ENCODE data around the gene GLRX5.

The GLRX5 gene

DNA sequence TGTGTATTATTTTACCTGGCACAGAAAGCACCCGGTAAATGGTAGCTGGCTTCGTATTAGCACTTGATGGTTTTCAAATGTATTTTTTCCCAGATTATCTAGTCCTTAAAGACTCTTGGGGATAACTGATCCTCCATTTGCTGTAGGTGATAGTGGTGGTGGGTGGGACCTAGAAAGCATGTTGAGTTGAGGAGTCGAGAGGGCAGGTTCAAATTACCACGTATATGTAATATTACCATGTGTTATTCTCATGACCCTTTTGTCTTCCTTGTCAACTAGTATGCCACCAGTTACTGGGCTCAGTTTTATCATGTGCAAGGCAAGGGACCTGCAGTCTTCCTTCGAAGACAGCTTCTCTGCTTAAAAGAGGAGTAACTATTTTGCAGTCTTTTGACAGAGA, 1.8 kb downstream of the GLRX5 start:
- DNase-seq, result no peak

DNA sequence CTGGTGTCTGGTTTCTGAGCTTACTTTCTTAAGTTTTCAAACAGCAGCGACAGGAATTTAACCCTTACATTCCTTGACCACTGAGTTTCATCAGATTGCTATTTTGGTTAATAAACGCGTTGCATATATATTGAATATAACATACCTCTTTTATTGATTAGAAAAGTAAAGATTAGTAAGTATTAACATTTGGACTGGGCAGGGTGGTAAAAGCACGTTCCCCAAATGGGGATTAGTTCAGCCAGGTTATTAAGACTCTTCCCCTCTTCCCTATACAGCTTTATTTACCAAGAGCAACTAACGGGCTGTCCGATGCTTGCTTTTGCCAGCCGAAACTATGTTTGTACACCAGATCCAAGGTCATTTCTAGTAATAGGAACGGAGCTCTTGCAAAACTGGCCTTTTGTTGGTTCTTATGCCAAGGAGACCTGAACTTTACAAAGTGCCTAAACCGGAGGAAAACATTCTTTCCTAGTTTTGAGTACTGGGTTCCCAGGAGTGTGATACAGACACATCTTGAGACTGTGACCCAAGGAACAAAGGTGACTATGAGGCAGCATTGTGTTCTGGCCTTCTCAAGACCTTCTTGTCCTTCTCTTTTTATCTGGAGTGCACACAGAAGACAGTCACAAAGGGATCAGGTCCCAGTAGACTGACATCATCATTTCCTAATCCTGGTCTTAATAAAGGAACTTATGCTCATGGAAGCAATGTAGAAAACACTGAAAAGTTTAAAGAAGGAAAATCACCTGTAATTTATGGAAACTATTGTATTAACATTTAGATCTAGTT, 2.6 kb downstream of the GLRX5 start:
- no peak for DNase-seq

GRCh38 chr14:95538801-95539509, 4.1 kb downstream of the GLRX5 start:
- no peak for DNase-seq

- DNase-seq, result no peak
Observed at GRCh38 chr14:95540236-95540855, 5.5 kb downstream of the GLRX5 start.

DNA sequence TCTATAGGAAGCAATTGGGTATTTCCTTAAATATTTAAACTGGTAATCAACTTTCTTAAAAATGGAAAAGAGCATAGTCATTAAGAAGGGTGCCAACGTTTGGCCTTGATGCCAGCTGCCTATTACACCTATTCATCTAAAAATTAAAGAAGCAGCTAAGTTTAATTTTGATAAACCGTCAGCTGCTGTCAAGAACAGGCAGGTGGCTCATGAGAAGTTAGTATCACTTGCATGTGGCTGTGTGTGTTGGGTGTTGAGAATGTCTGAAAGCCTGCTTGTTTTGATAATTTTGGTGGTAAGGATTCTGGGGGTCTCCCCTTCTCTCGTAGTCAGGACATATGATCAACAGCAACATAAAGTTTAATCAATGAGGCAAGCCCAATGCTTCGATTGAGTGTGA, 6.5 kb downstream of the GLRX5 start:
- DNase-seq, result no peak

- DNase-seq, result no peak
Observed at GRCh38 chr14:95541932-95542930, 7.4 kb downstream of the GLRX5 start.

DNA sequence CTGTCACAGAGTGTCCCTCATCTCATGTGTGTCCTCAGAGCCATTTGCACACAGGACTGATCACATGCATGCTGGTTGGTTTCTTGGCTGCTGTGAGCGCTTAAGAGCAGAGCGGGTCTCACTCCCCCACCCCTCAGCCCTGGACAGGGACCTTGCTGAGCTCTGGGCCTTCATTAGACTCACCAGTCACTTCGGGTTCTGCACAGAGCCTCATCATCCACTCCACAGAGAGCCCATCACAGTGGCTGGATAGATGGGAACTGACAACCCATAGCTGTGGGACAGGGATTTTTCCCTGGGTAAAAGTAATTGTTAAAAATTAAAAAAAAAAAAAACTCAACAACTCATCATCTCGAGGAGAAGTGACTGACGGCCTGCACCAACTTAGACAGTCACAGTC, 8.2 kb downstream of the GLRX5 start:
- no peak for DNase-seq

- DNase-seq, result no peak
Observed at GRCh38 chr14:95544588-95544987, 9.7 kb downstream of the GLRX5 start.

DNA sequence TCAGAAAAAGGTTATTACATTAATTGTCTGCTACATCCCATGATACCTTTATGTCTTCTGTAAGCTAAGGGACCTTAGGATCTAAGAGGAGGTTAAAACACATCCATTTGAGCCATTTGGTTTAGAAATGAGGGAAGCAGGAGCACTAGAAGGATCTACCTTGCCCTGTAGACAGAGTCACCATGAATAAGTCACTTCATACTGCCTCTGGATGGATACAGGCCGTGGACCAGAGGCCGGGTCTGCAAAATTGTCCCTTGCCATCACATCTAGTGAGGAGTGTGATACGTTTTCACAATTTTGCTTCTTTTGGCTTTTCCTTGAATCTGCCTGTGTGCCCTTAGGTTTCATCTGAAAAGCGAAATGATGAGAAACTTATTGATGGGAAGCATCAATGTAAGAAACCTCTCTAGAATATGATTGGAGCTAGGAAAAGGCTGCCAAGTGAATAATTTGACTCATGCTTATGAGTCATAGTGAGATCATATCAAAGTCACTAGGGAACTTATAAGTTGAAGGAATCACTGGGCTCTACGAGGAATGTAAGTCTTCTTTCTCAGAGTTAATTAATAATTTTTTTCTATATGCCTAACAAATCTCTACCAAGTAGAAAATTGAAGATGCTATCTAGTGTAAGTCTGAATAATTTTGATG, 10.8 kb downstream of the GLRX5 start:
- DNase-seq, result no peak

- no peak for DNase-seq
Observed at GRCh38 chr14:95547272-95547625, 12.4 kb downstream of the GLRX5 start.

GRCh38 chr14:95547626-95548327, 12.9 kb downstream of the GLRX5 start:
- no peak for DNase-seq

DNA sequence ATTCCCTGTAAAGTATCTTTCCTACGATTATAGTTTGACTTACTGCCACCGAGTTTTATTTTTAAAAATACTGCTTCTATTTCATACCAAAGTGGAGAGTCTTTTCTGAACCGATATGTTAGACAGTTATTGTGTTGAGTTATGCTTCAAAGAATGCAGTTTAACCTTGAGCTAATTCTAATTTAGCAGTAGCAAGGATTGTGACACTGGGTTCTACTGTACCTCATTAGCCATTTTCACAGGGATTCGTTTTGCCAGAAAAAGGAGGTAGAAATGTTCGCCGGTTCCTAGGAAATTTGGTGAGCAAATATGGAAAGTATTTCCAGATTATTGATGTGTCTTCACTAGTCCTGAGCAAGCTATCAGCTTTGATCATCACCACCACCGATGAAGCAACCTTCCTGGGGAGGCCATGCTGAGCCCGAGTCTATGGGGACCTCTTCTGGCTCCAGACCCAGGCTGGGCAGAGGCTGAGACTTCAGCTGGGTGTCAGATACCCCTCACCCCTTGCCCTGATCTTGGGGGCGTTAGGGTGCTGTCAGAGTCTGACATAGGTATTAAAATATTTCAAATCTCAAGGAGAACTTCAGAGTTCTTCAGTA, 13.6 kb downstream of the GLRX5 start:
- DNase-seq, result no peak

DNA sequence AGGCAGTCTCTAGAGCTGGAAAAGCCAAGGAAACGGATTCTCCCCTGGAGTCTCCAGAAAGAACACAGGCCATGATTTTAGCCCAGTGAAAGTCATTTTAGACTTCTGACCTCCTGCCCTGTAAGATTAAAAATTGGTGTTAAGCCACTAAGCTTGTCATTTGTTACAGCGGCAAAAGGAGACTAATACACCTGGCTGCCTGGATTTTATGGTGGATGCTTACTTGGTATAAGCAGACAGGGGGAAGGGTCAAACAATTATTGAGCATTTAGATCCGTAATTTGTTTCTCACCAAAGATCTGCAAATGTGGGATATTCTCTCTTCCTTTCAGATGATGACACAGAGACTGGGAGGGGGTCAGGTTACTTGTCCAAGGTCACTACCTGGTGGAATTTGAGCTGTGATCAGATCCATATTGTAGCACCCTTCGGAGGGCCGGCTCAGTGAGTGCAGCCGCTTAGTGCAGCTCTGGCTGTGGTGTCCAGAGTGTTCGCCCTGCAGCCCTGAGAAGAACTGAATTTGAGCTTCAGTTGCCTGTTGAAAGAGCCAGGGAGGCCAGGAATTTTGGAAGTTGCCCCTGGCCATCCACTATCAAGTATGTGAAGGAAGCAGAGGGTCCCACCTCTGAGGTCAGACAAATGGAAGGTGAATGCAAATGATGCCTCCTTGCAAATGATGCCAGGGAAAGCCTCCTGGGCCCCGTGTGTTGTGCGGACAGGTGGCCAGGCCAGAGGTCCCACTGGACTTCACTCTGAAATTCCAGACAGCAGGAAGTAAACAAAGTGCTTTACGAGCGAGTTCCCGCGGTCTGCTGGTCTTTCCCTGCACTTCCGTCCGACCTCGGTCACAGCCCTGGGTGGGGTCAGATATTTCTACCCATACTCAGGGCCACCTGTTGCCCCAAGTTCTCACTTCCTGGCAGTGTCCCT, 15.1 kb downstream of the GLRX5 start:
- no peak for DNase-seq

DNA sequence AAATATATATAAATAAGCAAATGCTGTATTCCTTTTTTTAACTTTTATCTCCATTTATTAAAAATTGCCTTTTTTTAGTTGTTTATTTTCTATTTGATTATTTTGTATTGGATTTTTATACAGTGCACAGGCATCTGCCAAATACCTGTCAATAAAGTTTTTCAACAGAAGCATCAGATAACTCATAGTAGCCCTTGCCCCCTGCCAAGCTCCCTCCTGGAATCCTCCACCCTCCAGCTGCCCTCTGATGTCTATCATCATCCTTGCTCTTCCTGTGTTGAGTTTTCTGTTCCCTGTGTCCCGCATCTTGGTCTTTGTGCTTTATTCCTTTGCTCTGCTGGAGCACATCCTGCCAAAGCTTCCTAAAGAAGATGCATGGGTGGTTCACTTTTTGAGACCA, 16.6 kb downstream of the GLRX5 start:
- no peak for DNase-seq

GRCh38 chr14:95553141-95553540, 18.3 kb downstream of the GLRX5 start:
- no peak for DNase-seq

- no peak for DNase-seq
Observed at GRCh38 chr14:95555053-95555452, 20.2 kb downstream of the GLRX5 start.

DNA sequence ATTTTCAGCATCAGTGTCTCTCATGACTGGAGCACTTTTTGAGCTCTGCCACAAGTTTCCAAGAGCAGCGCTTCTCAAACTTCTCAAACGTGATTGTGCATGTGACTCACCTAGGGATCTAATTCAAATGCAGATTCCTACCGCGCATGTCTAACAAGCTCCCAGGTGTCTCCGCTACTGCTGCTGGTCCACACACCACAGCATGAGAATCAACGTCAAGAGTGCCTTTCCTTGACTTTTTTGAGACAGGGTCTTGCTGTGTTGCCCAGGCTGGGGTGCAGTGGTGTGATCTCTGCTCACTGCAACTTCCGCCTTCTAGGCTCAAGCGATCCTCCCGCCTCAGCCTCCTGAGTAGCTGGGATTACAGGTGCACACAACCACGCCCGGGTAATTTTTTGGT, 22.4 kb downstream of the GLRX5 start:
- DNase-seq, result no peak

GRCh38 chr14:95557832-95558231, 23.0 kb downstream of the GLRX5 start:
- no peak for DNase-seq

- no peak for DNase-seq
Observed at GRCh38 chr14:95559203-95559602, 24.4 kb downstream of the GLRX5 start.

GRCh38 chr14:95561001-95561412, 26.2 kb downstream of the GLRX5 start:
- peak; percentile 70 for DNase-seq
